Inflammatory macrophage treated with lipopolysaccharide for 1 hour (primary cell): ENCODE measurements around the gene HSCB.
A peak's percentile ranks its signal among the peaks of the same experiment; 100 is the strongest.
"Not testable (repeated sequence)": the region's sequence is repeated elsewhere in the genome, so short reads cannot be mapped to it uniquely, and the experiment has no call there.

Experiments used
- DNase-seq, 2 donors: peaks; one replicate each; pipeline ENCODE4 v3.0.0-alpha.2; 2020 to 2022

HSCB gene

GRCh38 chr22:28792491-28793383 lies 50.9 kb downstream of the HSCB start:
- no peak for DNase-seq

GRCh38 chr22:28793976-28794584 lies 52.2 kb downstream of the HSCB start:
- DNase-seq, result no peak

- DNase-seq, result no peak
Observed at GRCh38 chr22:28795071-28795693, 53.3 kb downstream of the HSCB start.

GRCh38 chr22:28795932-28796856 lies 54.4 kb downstream of the HSCB start:
- DNase-seq, result no peak

- DNase-seq, result peak; percentile 97 to 99
Observed at GRCh38 chr22:28798810-28799605, 57.2 kb downstream of the HSCB start.

GRCh38 chr22:28799606-28800307 lies 57.9 kb downstream of the HSCB start:
- peak; percentile 48 to 57 for DNase-seq

- peak; percentile 93 to 98 for DNase-seq
Observed at GRCh38 chr22:28800308-28801041, 58.6 kb downstream of the HSCB start, which contains the start of gene XBP1. Gene XBP1 (minus strand): TSS chr22:28800569.

GRCh38 chr22:28801845-28802594 lies 60.2 kb downstream of the HSCB start:
- DNase-seq, result peak; percentile 51 to 73

GRCh38 chr22:28802595-28803123 lies 60.8 kb downstream of the HSCB start:
- DNase-seq, result no peak

- not testable (repeated sequence) for DNase-seq
Observed at GRCh38 chr22:28805426-28805825, 63.6 kb downstream of the HSCB start.
